WTC11 (cell line): ENCODE data around the gene SNX3. TPM values are rescaled to one million over a fixed set of nuclear protein-coding genes. Genes with fewer than 3 reads are reported as not detected.

Experiments used
- ATAC-seq: fragments of 200-7000 bp; cut with Tn5 transposase; 2 replicates; pipeline ENCODE4 v1.10.0; 2021; ENCODE audit warnings: mild to moderate bottlenecking, moderate library complexity
- CTCF ChIA-PET: fragments of 300-600 bp; sonication (Branson Sonifier 250); formaldehyde crosslinking; loops from one replicate; lab custom pipeline; 2021; ENCODE audit warnings: antibody characterized with exemption; lab: Charles Lee
- POLR2A ChIA-PET: fragments of 350-600 bp; sonication (Branson Sonifier 250); formaldehyde crosslinking; loops from one replicate; lab custom pipeline; 2021; ENCODE audit warnings: antibody characterized with exemption; lab: Charles Lee
- DNase-seq: peaks from one replicate; pipeline ENCODE4 v3.0.0; 2021; ENCODE audit warnings: low spot score
- H3K27ac Mint-ChIP-seq: 2 replicates; pipeline ENCODE4 v1.8.0; 2021; ENCODE audit warnings: mixed read lengths
- H3K27me3 Mint-ChIP-seq: 2 replicates; pipeline ENCODE4 v1.8.0; 2021; ENCODE audit warnings: low read depth, mild to moderate bottlenecking, moderate library complexity, mixed read lengths
- H3K36me3 Mint-ChIP-seq: 2 replicates; pipeline ENCODE4 v1.8.0; 2021; ENCODE audit warnings: mixed read lengths
- H3K4me1 Mint-ChIP-seq: 2 replicates; pipeline ENCODE4 v1.8.0; 2022; ENCODE audit warnings: mixed read lengths
- H3K4me3 Mint-ChIP-seq: 2 replicates; pipeline ENCODE4 v1.8.0; 2021; ENCODE audit warnings: mild to moderate bottlenecking, moderate library complexity, mixed read lengths
- H3K9me3 Mint-ChIP-seq: 2 replicates; pipeline ENCODE4 v1.8.0; 2021; ENCODE audit warnings: mixed read lengths
- CTCF ChIP-seq: fragments of 200-600 bp; IDR thresholded peaks from 2 replicates; pipeline ENCODE4 v1.8.0; 2022; ENCODE audit warnings: antibody characterized with exemption
- EMX1 ChIP-seq: fragments of 250-450 bp; sonication (Bioruptor Pico); IDR thresholded peaks from 2 replicates; pipeline ENCODE4 v1.8.0; 2021; ENCODE audit warnings: mild to moderate bottlenecking
- JAZF1 ChIP-seq: fragments of 250-450 bp; sonication (Bioruptor Pico); IDR thresholded peaks from 2 replicates; pipeline ENCODE4 v1.9.0; 2021; ENCODE audit warnings: moderate library complexity, mild to moderate bottlenecking, inconsistent platforms
- KAT7 ChIP-seq: sonication (generic); formaldehyde crosslinking; IDR thresholded peaks from 2 replicates; pipeline ENCODE4 v1.8.1; 2023; ENCODE audit warnings: missing genetic modification reagents, mild to moderate bottlenecking, borderline replicate concordance
- MYBL2 ChIP-seq: sonication (generic); formaldehyde crosslinking; IDR thresholded peaks from 2 replicates; pipeline ENCODE4 v1.8.1; 2023; ENCODE audit warnings: mild to moderate bottlenecking, moderate library complexity, missing genetic modification reagents
- NR1H2 ChIP-seq: sonication (generic); formaldehyde crosslinking; IDR thresholded peaks from 2 replicates; pipeline ENCODE4 v1.9.0; 2021; ENCODE audit warnings: mild to moderate bottlenecking, moderate library complexity, missing genetic modification reagents
- PREB ChIP-seq: sonication (generic); formaldehyde crosslinking; IDR thresholded peaks from 2 replicates; pipeline ENCODE4 v1.8.1; 2022; ENCODE audit warnings: mild to moderate bottlenecking, missing genetic modification reagents, moderate library complexity, borderline replicate concordance
- PRRX2 ChIP-seq: fragments of 250-450 bp; sonication (Bioruptor Pico); IDR thresholded peaks from 2 replicates; pipeline ENCODE4 v1.8.0; 2021; ENCODE audit warnings: mild to moderate bottlenecking
- RELA ChIP-seq: sonication (generic); formaldehyde crosslinking; IDR thresholded peaks from 2 replicates; pipeline ENCODE4 v1.8.1; 2022; ENCODE audit warnings: missing genetic modification reagents, mild to moderate bottlenecking, borderline replicate concordance
- RORB ChIP-seq: fragments of 250-450 bp; sonication (Bioruptor Pico); IDR thresholded peaks from 2 replicates; pipeline ENCODE4 v1.9.0; 2021; ENCODE audit warnings: mild to moderate bottlenecking
- USF1 ChIP-seq: sonication (generic); formaldehyde crosslinking; IDR thresholded peaks from 2 replicates; pipeline ENCODE4 v1.8.0; 2022; ENCODE audit warnings: mild to moderate bottlenecking, missing genetic modification reagents
- USF2 ChIP-seq: sonication (generic); formaldehyde crosslinking; IDR thresholded peaks from 2 replicates; pipeline ENCODE4 v1.8.1; 2023; ENCODE audit warnings: mild to moderate bottlenecking, missing genetic modification reagents, moderate library complexity
- ZBTB43 ChIP-seq: sonication (generic); formaldehyde crosslinking; IDR thresholded peaks from 2 replicates; pipeline ENCODE4 v1.8.1; 2023; ENCODE audit warnings: mild to moderate bottlenecking, missing genetic modification reagents
- ZNF317 ChIP-seq: sonication (generic); formaldehyde crosslinking; IDR thresholded peaks from 2 replicates; pipeline ENCODE4 v1.8.1; 2023; ENCODE audit warnings: low read depth, mild to moderate bottlenecking, moderate library complexity, missing genetic modification reagents, borderline replicate concordance
- ZNF416 ChIP-seq: fragments of 250-450 bp; sonication (Bioruptor Pico); IDR thresholded peaks from 2 replicates; pipeline ENCODE4 v1.9.0; 2021; ENCODE audit warnings: mild to moderate bottlenecking, inconsistent platforms
- ZNF532 ChIP-seq: fragments of 250-450 bp; sonication (Bioruptor Pico); IDR thresholded peaks from 2 replicates; pipeline ENCODE4 v1.9.0; 2021; ENCODE audit warnings: mild to moderate bottlenecking, borderline replicate concordance
- ZSCAN18 ChIP-seq: fragments of 250-450 bp; sonication (Bioruptor Pico); IDR thresholded peaks from 2 replicates; pipeline ENCODE4 v2.1.2; 2022; ENCODE audit warnings: mild to moderate bottlenecking, moderate library complexity
- total RNA-seq: library from RNA; stranded (reverse); gene quantifications from 3 replicates; pipeline ENCODE4 v1.2.3, GENCODE V29; 2021
- TF ChIP-seq, protein P1 (sequence below): sonication (generic); formaldehyde crosslinking; IDR thresholded peaks from 2 replicates; pipeline ENCODE4 v1.8.1; 2022; ENCODE audit warnings: missing genetic modification reagents, borderline replicate concordance
- TF ChIP-seq, protein P2 (sequence below): fragments of 250-450 bp; sonication (Bioruptor Pico); IDR thresholded peaks from 2 replicates; pipeline ENCODE4 v1.9.0; 2021; ENCODE audit warnings: mild to moderate bottlenecking
- TF ChIP-seq, protein P3 (sequence below): sonication (generic); formaldehyde crosslinking; conservative IDR thresholded peaks from 2 replicates; pipeline ENCODE4 v1.8.1; 2023; ENCODE audit warnings: mild to moderate bottlenecking, low read depth, missing genetic modification reagents, moderate library complexity

SNX3 gene
- total RNA-seq, 1 experiment from 2014 or later, result 66.1 TPM

DNA sequence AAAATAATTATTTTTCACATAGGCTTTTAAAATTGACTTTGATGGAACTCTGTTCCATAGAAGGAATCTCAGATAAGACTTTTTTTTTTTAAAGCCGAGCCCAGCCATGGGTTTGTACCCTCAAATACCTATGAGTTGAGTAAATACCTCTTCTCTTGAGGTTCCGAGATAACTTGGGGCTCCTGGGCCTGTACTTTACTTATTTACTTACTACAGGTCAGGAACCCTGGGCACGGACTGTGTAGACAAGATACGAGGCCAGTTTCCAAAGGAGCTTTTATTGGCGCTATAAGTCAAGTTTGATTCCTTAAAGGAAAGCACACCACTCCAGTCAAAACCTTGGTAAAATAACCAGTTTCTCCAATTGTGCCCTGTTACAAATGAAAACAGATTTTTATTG, 41.5 kb upstream of the SNX3 start (continued):
- TF ChIP-seq PREB (CRISPR knock-in tag) (no peak), USF2 (CRISPR knock-in tag) (no peak), CTCF (no peak), ZNF317 (no peak), MYBL2 (CRISPR knock-in tag) (no peak), JAZF1 (no peak), KAT7 (no peak)
- TF ChIP-seq, protein P1, sequence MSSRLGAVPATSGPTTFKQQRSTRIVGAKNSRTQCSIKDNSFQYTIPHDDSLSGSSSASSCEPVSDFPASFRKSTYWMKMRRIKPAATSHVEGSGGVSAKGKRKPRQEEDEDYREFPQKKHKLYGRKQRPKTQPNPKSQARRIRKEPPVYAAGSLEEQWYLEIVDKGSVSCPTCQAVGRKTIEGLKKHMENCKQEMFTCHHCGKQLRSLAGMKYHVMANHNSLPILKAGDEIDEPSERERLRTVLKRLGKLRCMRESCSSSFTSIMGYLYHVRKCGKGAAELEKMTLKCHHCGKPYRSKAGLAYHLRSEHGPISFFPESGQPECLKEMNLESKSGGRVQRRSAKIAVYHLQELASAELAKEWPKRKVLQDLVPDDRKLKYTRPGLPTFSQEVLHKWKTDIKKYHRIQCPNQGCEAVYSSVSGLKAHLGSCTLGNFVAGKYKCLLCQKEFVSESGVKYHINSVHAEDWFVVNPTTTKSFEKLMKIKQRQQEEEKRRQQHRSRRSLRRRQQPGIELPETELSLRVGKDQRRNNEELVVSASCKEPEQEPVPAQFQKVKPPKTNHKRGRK, result no peak

- H3K27ac Mint-ChIP-seq, result peak overlapping the region; percentile 98
- H3K36me3 Mint-ChIP-seq, result no peaks in the 10 kb centered on the region
- no peaks in the 10 kb centered on the region for H3K27me3 Mint-ChIP-seq
- no peaks in the 10 kb centered on the region for H3K9me3 Mint-ChIP-seq
- peaks cover 10% of the 10 kb centered on the region for H3K4me1 Mint-ChIP-seq
- DNase-seq (no peak), ATAC-seq (no peak)
- CTCF ChIA-PET, result interaction anchor here (1.5 kb wide), 1 partner anchor 196 kb away, joined by 8 read pairs; no protein-coding TSS in a partner anchor
- POLR2A ChIA-PET, result interaction anchor here (1.8 kb wide), 1 partner anchor 35 kb away, joined by 11 read pairs; the partner anchor contains the start of gene SNX3
- H3K4me3 Mint-ChIP-seq, result peak overlapping the region; percentile 99
- TF ChIP-seq USF1 (CRISPR knock-in tag), result no peak
- TF ChIP-seq, protein P2, sequence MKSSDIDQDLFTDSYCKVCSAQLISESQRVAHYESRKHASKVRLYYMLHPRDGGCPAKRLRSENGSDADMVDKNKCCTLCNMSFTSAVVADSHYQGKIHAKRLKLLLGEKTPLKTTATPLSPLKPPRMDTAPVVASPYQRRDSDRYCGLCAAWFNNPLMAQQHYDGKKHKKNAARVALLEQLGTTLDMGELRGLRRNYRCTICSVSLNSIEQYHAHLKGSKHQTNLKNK (CRISPR knock-in tag), result no peak
- no peak for TF ChIP-seq EMX1 (CRISPR knock-in tag)
- no peak for TF ChIP-seq PRRX2
- TF ChIP-seq ZSCAN18 (CRISPR knock-in tag), result no peak
- TF ChIP-seq ZBTB43 (CRISPR knock-in tag), result no peak
- no peak for TF ChIP-seq RORB
- TF ChIP-seq RELA (CRISPR knock-in tag), result no peak
- TF ChIP-seq ZNF532 (CRISPR knock-in tag), result no peak
- TF ChIP-seq ZNF416, result no peak
- no peak for TF ChIP-seq NR1H2 (CRISPR knock-in tag)
- TF ChIP-seq, protein P3, sequence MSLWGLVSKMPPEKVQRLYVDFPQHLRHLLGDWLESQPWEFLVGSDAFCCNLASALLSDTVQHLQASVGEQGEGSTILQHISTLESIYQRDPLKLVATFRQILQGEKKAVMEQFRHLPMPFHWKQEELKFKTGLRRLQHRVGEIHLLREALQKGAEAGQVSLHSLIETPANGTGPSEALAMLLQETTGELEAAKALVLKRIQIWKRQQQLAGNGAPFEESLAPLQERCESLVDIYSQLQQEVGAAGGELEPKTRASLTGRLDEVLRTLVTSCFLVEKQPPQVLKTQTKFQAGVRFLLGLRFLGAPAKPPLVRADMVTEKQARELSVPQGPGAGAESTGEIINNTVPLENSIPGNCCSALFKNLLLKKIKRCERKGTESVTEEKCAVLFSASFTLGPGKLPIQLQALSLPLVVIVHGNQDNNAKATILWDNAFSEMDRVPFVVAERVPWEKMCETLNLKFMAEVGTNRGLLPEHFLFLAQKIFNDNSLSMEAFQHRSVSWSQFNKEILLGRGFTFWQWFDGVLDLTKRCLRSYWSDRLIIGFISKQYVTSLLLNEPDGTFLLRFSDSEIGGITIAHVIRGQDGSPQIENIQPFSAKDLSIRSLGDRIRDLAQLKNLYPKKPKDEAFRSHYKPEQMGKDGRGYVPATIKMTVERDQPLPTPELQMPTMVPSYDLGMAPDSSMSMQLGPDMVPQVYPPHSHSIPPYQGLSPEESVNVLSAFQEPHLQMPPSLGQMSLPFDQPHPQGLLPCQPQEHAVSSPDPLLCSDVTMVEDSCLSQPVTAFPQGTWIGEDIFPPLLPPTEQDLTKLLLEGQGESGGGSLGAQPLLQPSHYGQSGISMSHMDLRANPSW (CRISPR knock-in tag), result no peak
Measured at GRCh38 chr6:108295676-108296075, 34.8 kb upstream of the SNX3 start.
